HUES64 (cell line): Measurements from ENCODE around the gene TMEM170A.
"Not testable (repeated sequence)": the region's sequence is repeated elsewhere in the genome, so short reads cannot be mapped to it uniquely, and the experiment has no call there.

Source experiments
- H3K27ac ChIP-seq: 2 replicates; pipeline ENCODE4 v1.7.0; 2013; ENCODE audit warnings: low read depth, low read length, inconsistent platforms
- H3K27me3 ChIP-seq: 2 replicates; pipeline ENCODE4 v1.6.1; 2013; ENCODE audit warnings: mild to moderate bottlenecking, low read length; ENCODE audit not compliant: insufficient read depth
- H3K36me3 ChIP-seq: 2 replicates; pipeline ENCODE4 v1.6.1; 2013; ENCODE audit warnings: mild to moderate bottlenecking, low read length; ENCODE audit not compliant: insufficient read depth
- H3K4me1 ChIP-seq: 2 replicates; pipeline ENCODE4 v1.6.1; 2013; ENCODE audit warnings: mild to moderate bottlenecking, low read length, moderate library complexity; ENCODE audit not compliant: insufficient read depth
- H3K4me3 ChIP-seq: 2 replicates; pipeline ENCODE4 v1.5.1; 2013; ENCODE audit warnings: mild to moderate bottlenecking, low read length, moderate library complexity
- H3K9ac ChIP-seq: 2 replicates; pipeline ENCODE4 v1.6.1; 2013; ENCODE audit warnings: mild to moderate bottlenecking, low read depth, low read length
- H3K9me3 ChIP-seq: 2 replicates; pipeline ENCODE4 v1.6.1; 2013; ENCODE audit warnings: low read depth, low read length; ENCODE audit not compliant: insufficient read depth
- WGBS: fragments of 150-250, 120-280 bp; methylation state at CpG from one replicate; pipeline ENCODE4 v1.1.7; 2013; ENCODE audit warnings: missing lambda C conversion rate; 5-methylcytosine and 5-hydroxymethylcytosine counted together

The TMEM170A gene

GRCh38 chr16:75479421-75479990 lies 15.0 kb upstream of the TMEM170A start:
- Histone ChIP-seq H3K27ac (no peak overlapping the region), H3K36me3 (peaks cover 16% of the 10 kb centered on the region), H3K4me1 (peaks cover 4% of the 10 kb centered on the region; the same call in 1 of the 2 replicates), H3K9me3 (no peaks in the 10 kb centered on the region), H3K9ac (no peak overlapping the region), H3K27me3 (no peaks in the 10 kb centered on the region), H3K4me3 (no peak overlapping the region)
- WGBS: 96% methylated on average over 47 of the region's 47 CpGs

GRCh38 chr16:75478480-75479345 lies 14.2 kb upstream of the TMEM170A start:
- Histone ChIP-seq H3K27me3 (no peaks in the 10 kb centered on the region), H3K9me3 (no peaks in the 10 kb centered on the region), H3K36me3 (peaks cover 16% of the 10 kb centered on the region), H3K4me3 (no peak overlapping the region), H3K4me1 (peaks cover 4% of the 10 kb centered on the region; the same call in 1 of the 2 replicates), H3K9ac (no peak overlapping the region), H3K27ac (no peak overlapping the region)
- WGBS: 96% methylated on average over 80 of the region's 80 CpGs

- H3K4me1 ChIP-seq: peaks cover 4% of the 10 kb centered on the region
- no peak overlapping the region for H3K4me3 ChIP-seq
- no peak overlapping the region for H3K9ac ChIP-seq
- no peaks in the 10 kb centered on the region for H3K9me3 ChIP-seq
- H3K27ac ChIP-seq: no peak overlapping the region
- 97% methylated on average over 4 of the region's 4 CpGs for WGBS
- H3K27me3 ChIP-seq: no peaks in the 10 kb centered on the region
- H3K36me3 ChIP-seq: peaks cover 19% of the 10 kb centered on the region
Measured at GRCh38 chr16:75477680-75478473, 13.4 kb upstream of the TMEM170A start.

DNA sequence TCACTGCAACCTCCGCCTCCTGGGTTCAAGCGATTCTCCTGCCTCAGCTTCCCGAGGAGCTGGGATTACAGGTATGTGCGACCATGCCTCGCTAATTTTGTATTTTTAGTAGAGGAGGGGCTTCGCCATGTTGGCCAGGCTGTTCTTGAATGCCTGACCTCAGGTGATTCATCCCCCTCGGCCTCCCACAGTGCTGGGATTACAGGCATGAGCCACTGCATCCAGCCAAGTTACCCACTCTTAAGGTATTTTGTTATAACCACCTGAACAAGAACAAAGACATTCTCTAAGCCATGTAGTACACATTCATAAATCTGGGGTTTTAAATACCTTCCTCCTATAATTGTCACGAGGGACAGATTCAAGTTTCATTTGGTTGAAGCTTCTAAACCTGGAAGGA lies 12.3 kb upstream of the TMEM170A start:
- H3K36me3 ChIP-seq: peaks cover 19% of the 10 kb centered on the region
- no peak overlapping the region for H3K27ac ChIP-seq
- WGBS: 88% methylated on average over 8 of the region's 8 CpGs
- H3K9ac ChIP-seq: no peak overlapping the region
- H3K4me1 ChIP-seq: peaks cover 15% of the 10 kb centered on the region
- H3K27me3 ChIP-seq: no peaks in the 10 kb centered on the region
- H3K9me3 ChIP-seq: no peaks in the 10 kb centered on the region
- no peak overlapping the region for H3K4me3 ChIP-seq

- no peak overlapping the region for H3K27ac ChIP-seq
- peaks cover 19% of the 10 kb centered on the region for H3K36me3 ChIP-seq
- no peak overlapping the region for H3K9ac ChIP-seq
- peaks cover 15% of the 10 kb centered on the region for H3K4me1 ChIP-seq
- no peaks in the 10 kb centered on the region for H3K9me3 ChIP-seq
- WGBS: 96% methylated on average over 2 of the region's 2 CpGs
- no peaks in the 10 kb centered on the region for H3K27me3 ChIP-seq
- no peak overlapping the region for H3K4me3 ChIP-seq
Measured at GRCh38 chr16:75475420-75475847, 10.9 kb upstream of the TMEM170A start.

DNA sequence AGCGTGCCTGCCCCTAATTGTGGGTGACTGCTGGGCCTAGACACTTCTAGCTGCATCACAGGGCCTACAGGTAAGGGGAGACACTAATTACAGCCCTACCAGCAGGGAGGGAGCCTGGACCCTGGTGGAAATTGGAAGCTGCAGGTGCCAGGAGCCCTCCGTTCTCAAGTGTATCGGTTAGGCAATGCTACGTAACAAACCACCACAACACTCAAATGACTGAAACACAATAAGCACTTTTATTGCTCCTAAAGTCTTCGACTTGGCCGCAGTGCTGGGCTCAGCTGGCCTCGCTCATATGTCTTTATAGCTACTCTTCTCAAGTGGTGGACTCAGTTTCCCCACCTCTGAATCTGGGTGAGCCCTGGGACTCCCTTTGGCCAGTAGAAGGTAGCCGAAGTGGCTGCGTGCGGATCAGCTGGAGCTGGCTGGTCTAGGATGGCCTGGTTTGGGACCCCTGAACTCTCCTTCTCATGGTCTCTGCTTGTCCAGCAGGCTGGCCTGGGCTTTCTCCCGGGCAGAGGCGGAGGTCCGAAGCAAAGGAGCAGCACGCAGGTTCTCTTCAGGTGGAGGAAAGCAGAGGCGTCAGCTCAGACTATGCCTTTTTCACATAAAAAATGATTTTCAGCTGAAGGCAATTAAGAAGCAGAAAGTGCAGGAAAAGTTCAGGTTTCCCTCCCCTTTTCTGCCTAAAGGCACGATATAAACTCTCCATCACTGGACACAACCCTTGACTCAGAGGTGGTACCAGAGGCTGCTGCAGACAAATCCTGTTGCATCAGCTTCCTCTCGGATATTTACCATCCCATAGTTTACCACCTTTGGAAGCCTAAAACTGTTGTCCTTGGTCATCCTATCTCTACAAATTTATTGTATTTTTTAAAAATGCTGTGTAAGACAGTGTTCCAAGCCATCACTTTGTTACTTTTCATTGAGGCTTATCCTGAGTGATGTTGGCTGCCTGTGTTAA lies 8.7 kb upstream of the TMEM170A start:
- Histone ChIP-seq H3K9me3 (no peaks in the 10 kb centered on the region), H3K4me1 (peaks cover 15% of the 10 kb centered on the region), H3K27ac (peak overlapping the region; percentile 80; the same call in 1 of the 2 replicates), H3K4me3 (no peak overlapping the region), H3K27me3 (no peaks in the 10 kb centered on the region), H3K36me3 (peaks cover 5% of the 10 kb centered on the region; the same call in 1 of the 2 replicates), H3K9ac (no peak overlapping the region; the same call in 1 of the 2 replicates)
- 93% methylated on average over 17 of the region's 17 CpGs for WGBS

- peak overlapping the region; percentile 5; the same call in 1 of the 2 replicates for H3K4me3 ChIP-seq
- no peaks in the 10 kb centered on the region for H3K27me3 ChIP-seq
- 23% methylated on average over 9 of the region's 10 CpGs for WGBS
- 0 out of 2 replicates have a peak, but pooled peaks cover 3% of the 10 kb centered on the region for H3K36me3 ChIP-seq
- H3K9ac ChIP-seq: no peak overlapping the region; the same call in 1 of the 2 replicates
- no peaks in the 10 kb centered on the region for H3K9me3 ChIP-seq
- H3K4me1 ChIP-seq: peaks cover 11% of the 10 kb centered on the region
- peak overlapping the region; percentile 80; the same call in 1 of the 2 replicates for H3K27ac ChIP-seq
Measured at GRCh38 chr16:75471723-75472633, 7.5 kb upstream of the TMEM170A start.

- Histone ChIP-seq H3K27ac (no peak overlapping the region), H3K4me1 (peaks cover 5% of the 10 kb centered on the region; the same call in 1 of the 2 replicates), H3K27me3 (no peaks in the 10 kb centered on the region), H3K9me3 (no peaks in the 10 kb centered on the region), H3K36me3 (no peaks in the 10 kb centered on the region), H3K9ac (no peak overlapping the region), H3K4me3 (no peak overlapping the region)
- WGBS: 91% methylated on average over 2 of the region's 2 CpGs
Measured at GRCh38 chr16:75466760-75467159, 2.3 kb upstream of the TMEM170A start.

DNA sequence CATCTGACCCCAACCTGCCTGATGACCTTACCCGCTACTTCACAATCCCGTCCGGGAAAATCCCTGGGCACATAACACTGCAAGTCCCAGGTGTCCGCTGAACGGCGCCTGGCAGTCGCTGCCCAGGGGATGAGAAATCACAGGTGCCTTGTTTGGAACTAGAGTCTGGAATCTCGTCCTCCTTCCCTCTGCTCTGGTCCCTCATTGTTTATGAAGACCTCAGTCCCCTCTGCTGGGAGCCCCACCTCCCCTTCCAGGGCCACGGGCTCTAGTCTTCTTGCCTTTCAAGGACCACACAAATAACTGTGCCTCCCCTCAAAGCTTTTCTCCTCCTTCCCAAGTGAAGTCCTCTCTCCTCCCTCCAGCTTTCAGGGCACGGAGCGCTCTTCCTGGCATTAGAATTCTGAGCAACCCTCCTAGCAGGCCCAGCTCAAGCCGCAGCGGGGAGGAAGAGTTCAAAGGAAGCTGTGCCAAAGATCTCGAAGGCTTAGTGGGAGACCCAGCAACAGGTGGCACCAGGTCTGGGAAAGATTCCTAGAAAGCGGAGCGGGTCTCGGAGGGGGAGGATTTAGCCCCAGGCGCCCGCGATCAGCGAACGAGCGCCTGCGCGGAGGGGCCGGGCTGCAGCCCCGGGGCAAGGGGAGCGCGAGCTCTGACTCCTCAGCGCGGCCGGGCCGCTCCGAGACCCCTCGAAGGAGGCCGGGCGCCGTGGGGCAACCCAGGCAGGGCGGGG lies 934 bp downstream of the TMEM170A start:
- Histone ChIP-seq H3K9ac (peak overlapping the region; percentile 94), H3K4me1 (peaks cover 13% of the 10 kb centered on the region), H3K4me3 (peak overlapping the region; percentile 91), H3K27ac (peak overlapping the region; percentile 93)
- H3K36me3 ChIP-seq, H3K9me3 ChIP-seq, H3K27me3 ChIP-seq: not testable (repeated sequence)
- WGBS: 5% methylated on average over 39 of the region's 39 CpGs
